ENCODE measurements around the gene CFAP45. TPM values are rescaled to one million over a fixed set of nuclear protein-coding genes. Genes with fewer than 3 reads are reported as not detected.
A peak's percentile ranks its signal among the peaks of the same experiment; 100 is the strongest.

Gene CFAP45
- polyA plus RNA-seq, 3 donors from 2014 or later = 0.36 TPM; not detected in 2

GRCh38 chr1:159924025-159924790 is 24.2 kb upstream of the CFAP45 start:
- peaks cover 0 to 2% (median 0%) of the 10 kb centered on the region in 6 donors for H3K9me3 Mint-ChIP-seq
- H3K4me3 Mint-ChIP-seq = peak overlapping the region; percentile 87 to 97 (median 92)
- H3K4me1 Mint-ChIP-seq = peaks cover 56 to 65% of the 10 kb centered on the region in 2 donors
- peaks cover 0 to 10% (median 8%) of the 10 kb centered on the region in 3 donors for H3K36me3 Mint-ChIP-seq
- H3K27ac Mint-ChIP-seq = peak overlapping the region; percentile 98 to 100 (median 99)
- peak; percentile 81 to 84 (median 82) for DNase-seq
- H3K27me3 Mint-ChIP-seq (ENCODE audit: low read depth in 3 of 3) = peaks cover 25 to 35% (median 33%) of the 10 kb centered on the region in 3 donors

GRCh38 chr1:159923203-159924024 is 23.4 kb upstream of the CFAP45 start:
- peaks cover 59 to 70% of the 10 kb centered on the region in 2 donors for H3K4me1 Mint-ChIP-seq
- H3K4me3 Mint-ChIP-seq = peak overlapping the region; percentile 87 to 97 (median 92)
- peaks cover 1 to 15% (median 10%) of the 10 kb centered on the region in 3 donors for H3K36me3 Mint-ChIP-seq
- peaks cover 0 to 2% (median 0%) of the 10 kb centered on the region in 6 donors for H3K9me3 Mint-ChIP-seq
- peak; percentile 91 to 92 (median 92) for DNase-seq
- peak overlapping the region; percentile 98 to 100 (median 99) for H3K27ac Mint-ChIP-seq
- H3K27me3 Mint-ChIP-seq (ENCODE audit: low read depth in 3 of 3) = peaks cover 25 to 35% (median 33%) of the 10 kb centered on the region in 3 donors

GRCh38 chr1:159922511-159923202 is 22.7 kb upstream of the CFAP45 start:
- DNase-seq = no peak
- peaks cover 25 to 40% (median 35%) of the 10 kb centered on the region in 3 donors for H3K27me3 Mint-ChIP-seq (ENCODE audit: low read depth in 3 of 3)
- H3K27ac Mint-ChIP-seq = peak overlapping the region; percentile 98 to 100 (median 99)
- H3K4me1 Mint-ChIP-seq = peaks cover 67 to 78% of the 10 kb centered on the region in 2 donors
- H3K4me3 Mint-ChIP-seq = peak overlapping the region; percentile 87 to 97 (median 92)
- H3K9me3 Mint-ChIP-seq = peaks cover 0 to 2% (median 0%) of the 10 kb centered on the region in 6 donors
- H3K36me3 Mint-ChIP-seq = peaks cover 5 to 23% (median 14%) of the 10 kb centered on the region in 3 donors

GRCh38 chr1:159921700-159922504 is 21.9 kb upstream of the CFAP45 start:
- DNase-seq = peak; percentile 48 to 57 (median 57)
- Mint-ChIP-seq H3K36me3 (peaks cover 5 to 28% (median 19%) of the 10 kb centered on the region in 3 donors), H3K4me1 (peaks cover 70 to 83% of the 10 kb centered on the region in 2 donors), H3K9me3 (peaks cover 0 to 2% (median 0%) of the 10 kb centered on the region in 6 donors), H3K27me3 (ENCODE audit: low read depth in 3 of 3) (peaks cover 25 to 40% (median 37%) of the 10 kb centered on the region in 3 donors), H3K4me3 (peak overlapping the region; percentile 87 to 97 (median 92)), H3K27ac (peak overlapping the region; percentile 88 to 100 (median 99))

GRCh38 chr1:159921251-159921650 is 21.3 kb upstream of the CFAP45 start:
- peak overlapping the region; percentile 88 to 100 (median 99) for H3K27ac Mint-ChIP-seq
- peaks cover 8 to 33% (median 21%) of the 10 kb centered on the region in 3 donors for H3K36me3 Mint-ChIP-seq
- peaks cover 0 to 2% (median 0%) of the 10 kb centered on the region in 6 donors for H3K9me3 Mint-ChIP-seq
- H3K4me1 Mint-ChIP-seq = peaks cover 66 to 79% of the 10 kb centered on the region in 2 donors
- DNase-seq = no peak
- peaks cover 25 to 40% (median 37%) of the 10 kb centered on the region in 3 donors for H3K27me3 Mint-ChIP-seq (ENCODE audit: low read depth in 3 of 3)
- H3K4me3 Mint-ChIP-seq = peak overlapping the region; percentile 30 to 97 (median 72)

- H3K9me3 Mint-ChIP-seq = peaks cover 0 to 2% (median 0%) of the 10 kb centered on the region in 6 donors
- peaks cover 9 to 34% (median 24%) of the 10 kb centered on the region in 3 donors for H3K36me3 Mint-ChIP-seq
- DNase-seq = no peak
- H3K4me1 Mint-ChIP-seq = peaks cover 60 to 73% of the 10 kb centered on the region in 2 donors
- peaks cover 25 to 42% (median 37%) of the 10 kb centered on the region in 3 donors for H3K27me3 Mint-ChIP-seq (ENCODE audit: low read depth in 3 of 3)
- H3K27ac Mint-ChIP-seq = peak overlapping the region; percentile 88 to 100 (median 99)
- H3K4me3 Mint-ChIP-seq = peak overlapping the region in 2 of 5 donors; percentile 7 to 12
Measured at GRCh38 chr1:159920651-159921050, 20.7 kb upstream of the CFAP45 start.

- H3K4me1 Mint-ChIP-seq = peaks cover 56 to 69% of the 10 kb centered on the region in 2 donors
- peaks cover 23 to 37% (median 35%) of the 10 kb centered on the region in 3 donors for H3K27me3 Mint-ChIP-seq (ENCODE audit: low read depth in 3 of 3)
- peaks cover 0 to 2% (median 0%) of the 10 kb centered on the region in 6 donors for H3K9me3 Mint-ChIP-seq
- DNase-seq = no peak
- no peak overlapping the region for H3K4me3 Mint-ChIP-seq
- H3K27ac Mint-ChIP-seq = peak overlapping the region; percentile 47 to 100 (median 98)
- H3K36me3 Mint-ChIP-seq = peaks cover 9 to 34% (median 24%) of the 10 kb centered on the region in 3 donors
Measured at GRCh38 chr1:159920202-159920601, 20.2 kb upstream of the CFAP45 start.

- H3K4me1 Mint-ChIP-seq = peaks cover 58 to 70% of the 10 kb centered on the region in 2 donors
- H3K9me3 Mint-ChIP-seq = peaks cover 0 to 2% (median 0%) of the 10 kb centered on the region in 6 donors
- H3K27ac Mint-ChIP-seq = peak overlapping the region in 5 of 6 donors; percentile 24 to 100 (median 57)
- DNase-seq = no peak
- H3K27me3 Mint-ChIP-seq (ENCODE audit: low read depth in 3 of 3) = peaks cover 16 to 29% (median 29%) of the 10 kb centered on the region in 3 donors
- peaks cover 9 to 39% (median 24%) of the 10 kb centered on the region in 3 donors for H3K36me3 Mint-ChIP-seq
- H3K4me3 Mint-ChIP-seq = no peak overlapping the region
Measured at GRCh38 chr1:159919236-159919865, 19.4 kb upstream of the CFAP45 start.

- Mint-ChIP-seq H3K4me3 (peak overlapping the region in 1 of 5 donors; percentile 4), H3K9me3 (no peaks in the 10 kb centered on the region), H3K27ac (peak overlapping the region; percentile 6 to 81 (median 66)), H3K27me3 (ENCODE audit: low read depth in 3 of 3) (peaks cover 8 to 22% (median 21%) of the 10 kb centered on the region in 3 donors), H3K36me3 (peaks cover 9 to 42% (median 24%) of the 10 kb centered on the region in 3 donors), H3K4me1 (peaks cover 55 to 70% of the 10 kb centered on the region in 2 donors)
- DNase-seq = no peak
Measured at GRCh38 chr1:159918352-159919200, 18.6 kb upstream of the CFAP45 start.

GRCh38 chr1:159917533-159918351 is 17.8 kb upstream of the CFAP45 start:
- Mint-ChIP-seq H3K36me3 (peaks cover 9 to 42% (median 24%) of the 10 kb centered on the region in 3 donors), H3K27me3 (ENCODE audit: low read depth in 3 of 3) (peaks cover 0 to 16% (median 15%) of the 10 kb centered on the region in 3 donors)

More at GRCh38 chr1:159917533-159918351, 17.8 kb upstream of the CFAP45 start:
- peaks cover 53 to 70% of the 10 kb centered on the region in 2 donors for H3K4me1 Mint-ChIP-seq
- peak overlapping the region in 1 of 5 donors; percentile 4 for H3K4me3 Mint-ChIP-seq
- no peaks in the 10 kb centered on the region for H3K9me3 Mint-ChIP-seq
- no peak for DNase-seq
- peak overlapping the region; percentile 6 to 81 (median 72) for H3K27ac Mint-ChIP-seq
